Spleen (tissue), 7 donors: ENCODE results near the gene USP34.

Source experiments
- CTCF ChIP-seq, 11 experiments: fragments of 200-600 bp in 7 of 11; fragments of 450-650 bp in 4 of 11; sonication (generic) in 4 of 11; IDR thresholded peaks in 8 of 11; conservative IDR thresholded peaks in 3 of 11; 1 replicate in 7 of 11; 2 replicates in 4 of 11; pipeline versions ENCODE4 v1.4.0 to v1.8.0; 2016 to 2021; ENCODE audit warnings: antibody characterized with exemption in 11 of 11, inconsistent platforms in 4 of 11, mild to moderate bottlenecking in 1 of 11
- POLR2A ChIP-seq, 3 donors: fragments of 450-650 bp; IDR thresholded peaks; one replicate each; pipeline ENCODE4 v1.5.1; 2017; ENCODE audit warnings: antibody characterized with exemption in 3 of 3, mild to moderate bottlenecking in 1 of 3
- POLR2AphosphoS5 ChIP-seq, 3 donors: sonication (generic); formaldehyde crosslinking; IDR thresholded peaks; one replicate each; pipeline ENCODE4 v1.5.1; 2017; ENCODE audit warnings: antibody characterized with exemption in 3 of 3
- donor health status: DM: no; HTN: no; CAD: no; lungs with moderate emphysema.
- donor health status: DM: no; HTN: no; CAD: no.
- donor health status: DM: no; HTN: no; CAD: no.

GRCh38 chr2:61415265-61415664 lies 55.6 kb downstream of the USP34 start:
- TF ChIP-seq CTCF (IDR thresholded peaks at IDR 0.05 in 8 of 11, conservative IDR thresholded peaks at IDR 0.05 in 3 of 11) (no peak), POLR2A (IDR thresholded peaks at IDR 0.05) (no peak), POLR2AphosphoS5 (IDR thresholded peaks at IDR 0.05) (no peak)
